K562 (cell line): Measurements from ENCODE around the gene DHRS13. TPM values are rescaled to one million over a fixed set of nuclear protein-coding genes. Genes with fewer than 3 reads are reported as not detected.
A peak's percentile ranks its signal among the peaks of the same experiment; 100 is the strongest.

Source experiments
- ARID4B ChIP-seq: sonication (generic); formaldehyde crosslinking; IDR thresholded peaks from 2 replicates; pipeline ENCODE4 v1.8.0; 2022; ENCODE audit warnings: mild to moderate bottlenecking, missing genetic modification reagents
- CHCHD3 ChIP-seq: fragments of 250-450 bp; sonication (Bioruptor Pico); IDR thresholded peaks from 2 replicates; pipeline ENCODE4 v2.1.2; 2022; ENCODE audit warnings: mild to moderate bottlenecking
- FOS ChIP-seq: IDR thresholded peaks from 3 replicates; pipeline ENCODE4 v1.6.1; 2011; ENCODE audit not compliant: insufficient read length; ENCODE audit errors: extremely low read depth
- HDGF ChIP-seq: fragments of 450-650 bp; IDR thresholded peaks from 2 replicates; pipeline ENCODE4 v1.6.1; 2016
- RHOXF2B ChIP-seq: fragments of 250-450 bp; sonication (Bioruptor Pico); conservative IDR thresholded peaks from 2 replicates; pipeline ENCODE4 v1.5.1; 2021
- SAP30 ChIP-seq: fragments of 200-600 bp; sonication (generic); IDR thresholded peaks from 2 replicates; pipeline ENCODE4 v1.6.1; 2012; ENCODE audit warnings: borderline replicate concordance, low read depth, mild to moderate bottlenecking, moderate library complexity, low read length, control low read depth, inconsistent platforms; ENCODE audit not compliant: insufficient read depth, poor library complexity, severe bottlenecking
- TEAD1 ChIP-seq, 2 experiments: fragments of 450-650 bp in 1 of 2; sonication (generic) in 1 of 2; formaldehyde crosslinking; IDR thresholded peaks; 2 replicates each; pipeline versions ENCODE4 v1.4.0 to v1.8.0; 2020 to 2022; ENCODE audit warnings: mild to moderate bottlenecking in 2 of 2, missing genetic modification reagents in 1 of 2
- USF1 ChIP-seq: sonication (generic); formaldehyde crosslinking; IDR thresholded peaks from 2 replicates; pipeline ENCODE4 v1.9.0; 2022; ENCODE audit warnings: mild to moderate bottlenecking, missing genetic modification reagents
- ZC3H4 ChIP-seq: sonication (generic); formaldehyde crosslinking; IDR thresholded peaks from 2 replicates; pipeline ENCODE4 v1.9.0; 2021; ENCODE audit warnings: missing genetic modification reagents, borderline replicate concordance
- ZEB2 ChIP-seq: fragments of 450-650 bp; IDR thresholded peaks from 2 replicates; pipeline ENCODE4 v1.6.1; 2016
- ZNF175 ChIP-seq: fragments of 200-800 bp; sonication (Bioruptor generic); IDR thresholded peaks from 2 replicates; pipeline ENCODE4 v1.6.1; 2016; ENCODE audit warnings: low read depth, mild to moderate bottlenecking, missing genetic modification characterization, missing compliant biosample characterization
- ZNF717 ChIP-seq: fragments of 250-450 bp; sonication (Bioruptor Pico); IDR thresholded peaks from 2 replicates; pipeline ENCODE4 v1.5.0; 2021
- ZNF75A ChIP-seq: fragments of 450-650 bp; formaldehyde crosslinking; IDR thresholded peaks from 2 replicates; pipeline ENCODE4 v1.4.0; 2020; ENCODE audit warnings: mild to moderate bottlenecking
- ZSCAN32 ChIP-seq: fragments of 450-650 bp; formaldehyde crosslinking; IDR thresholded peaks from 2 replicates; pipeline ENCODE4 v1.4.0; 2020; ENCODE audit warnings: mild to moderate bottlenecking, moderate library complexity
- polyA plus RNA-seq, 8 experiments: library from polyadenylated mRNA; depleted of rRNA in 4 of 8; stranded (reverse) in 5 of 8; unstranded in 3 of 8; fragments of >200 nt; fragmentation: Nextera tagmentation in 2 of 8; fragmentation: Illumina TruSeq in 1 of 8; extraction: Ambion mirVana in 2 of 8; extraction: Trizol in 1 of 8; gene quantifications; 2 replicates each; pipeline versions ENCODE4 v1.2.1 to v1.2.3, GENCODE V29; 2011 to 2014; ENCODE audit warnings: inconsistent platforms in 1 of 8, missing spikeins in 1 of 8
- total RNA-seq, 7 experiments: library from RNA; depleted of rRNA in 6 of 7; stranded (reverse); fragments of >200 nt in 6 of 7; fragmentation: Illumina TruSeq in 2 of 7; extraction: Trizol in 2 of 7; gene quantifications; 2 replicates each; pipeline versions ENCODE4 v1.2.1 to v1.2.3, GENCODE V29; 2011 to 2021; ENCODE audit warnings: low replicate concordance in 1 of 7
- TF ChIP-seq, protein P1 (sequence below): fragments of 250-450 bp; sonication (Bioruptor Pico); IDR thresholded peaks from 2 replicates; pipeline ENCODE4 v1.4.0; 2020; ENCODE audit warnings: mild to moderate bottlenecking, moderate library complexity
- TF ChIP-seq, protein P2 (sequence below): fragments of 450-650 bp; IDR thresholded peaks from 2 replicates; pipeline ENCODE4 v1.6.1; 2016; ENCODE audit warnings: low read depth, mild to moderate bottlenecking, moderate library complexity

DHRS13 gene
- total and polyA plus RNA-seq, 9 of the 15 experiments (the other 6 are each of a cell fraction or from before 2014, with no cell fraction given) = 0.32 to 52.3 (median 34.3) TPM; not detected in 1

DNA sequence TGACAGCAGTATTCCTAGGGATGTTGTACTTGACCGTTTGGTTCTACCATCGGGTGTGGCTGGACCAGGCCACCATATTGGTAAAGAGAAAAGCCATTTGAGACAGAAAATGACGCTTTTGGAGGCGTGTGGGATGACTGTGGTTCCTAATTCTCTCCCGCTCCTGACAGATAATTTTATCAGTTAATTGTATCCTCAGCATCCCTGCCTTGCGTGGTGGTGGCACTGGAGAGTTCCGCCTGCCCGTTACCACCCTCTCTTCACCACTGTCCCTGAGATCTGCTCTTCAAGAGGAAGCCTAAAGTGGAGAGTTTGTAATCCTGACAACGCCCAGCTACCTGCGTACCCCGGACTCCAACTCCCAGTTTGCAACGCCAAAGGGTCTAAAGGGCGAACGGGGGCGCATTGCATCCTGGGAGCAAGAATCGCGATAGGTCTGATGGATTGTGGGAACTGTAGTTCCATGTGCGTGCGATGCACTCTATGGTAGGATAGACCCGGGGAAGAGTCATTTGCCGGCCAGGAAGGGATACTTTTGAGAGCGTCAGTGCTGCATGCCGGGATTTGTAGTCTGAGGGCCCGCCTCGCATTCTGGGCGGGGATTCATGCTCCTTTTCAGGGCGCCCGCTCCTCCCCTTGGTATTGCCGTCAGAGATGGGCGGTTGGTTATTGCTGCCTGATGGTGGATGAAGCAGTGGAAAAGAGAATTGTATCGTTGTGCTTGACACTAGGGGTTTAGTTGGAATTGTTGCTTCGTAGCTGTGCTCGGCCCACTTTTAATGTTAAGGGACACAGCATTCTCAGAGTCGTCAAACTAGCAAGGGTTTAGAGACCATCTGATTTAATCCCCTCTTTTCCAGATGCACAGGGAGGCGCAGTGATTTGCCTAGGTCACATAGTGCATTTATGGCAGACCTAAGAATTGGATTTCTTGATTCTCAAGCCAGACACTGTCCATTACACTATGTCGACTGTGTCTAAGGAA is 49.4 kb upstream of the DHRS13 start (continued):
- TF ChIP-seq ZNF717 (no peak), ZEB2 (peak; percentile 72; the same call in 1 of the 2 replicates), ZNF175 (CRISPR knock-in tag) (peak; percentile 98), TEAD1 (CRISPR knock-in tag; IDR thresholded peaks at IDR 0.05) (peak; percentile 67 to 79; a peak in 3 of 4 replicates), CHCHD3 (CRISPR knock-in tag) (no peak), ZNF75A (CRISPR knock-in tag) (no peak), FOS (no peak), USF1 (CRISPR knock-in tag) (no peak), RHOXF2B (CRISPR knock-in tag) (0 out of 2 replicates have a peak, but pooled peaks have one; percentile 61), HDGF (no peak), SAP30 (no peak), ZSCAN32 (CRISPR knock-in tag) (no peak), ZC3H4 (no peak), ARID4B (CRISPR knock-in tag) (no peak)
- TF ChIP-seq, protein P1, sequence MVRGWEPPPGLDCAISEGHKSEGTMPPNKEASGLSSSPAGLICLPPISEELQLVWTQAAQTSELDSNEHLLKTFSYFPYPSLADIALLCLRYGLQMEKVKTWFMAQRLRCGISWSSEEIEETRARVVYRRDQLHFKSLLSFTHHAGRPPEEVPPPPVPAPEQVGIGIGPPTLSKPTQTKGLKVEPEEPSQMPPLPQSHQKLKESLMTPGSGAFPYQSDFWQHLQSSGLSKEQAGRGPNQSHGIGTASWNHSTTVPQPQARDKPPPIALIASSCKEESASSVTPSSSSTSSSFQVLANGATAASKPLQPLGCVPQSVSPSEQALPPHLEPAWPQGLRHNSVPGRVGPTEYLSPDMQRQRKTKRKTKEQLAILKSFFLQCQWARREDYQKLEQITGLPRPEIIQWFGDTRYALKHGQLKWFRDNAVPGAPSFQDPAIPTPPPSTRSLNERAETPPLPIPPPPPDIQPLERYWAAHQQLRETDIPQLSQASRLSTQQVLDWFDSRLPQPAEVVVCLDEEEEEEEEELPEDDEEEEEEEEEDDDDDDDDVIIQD (CRISPR knock-in tag) = no peak
- TF ChIP-seq, protein P2, sequence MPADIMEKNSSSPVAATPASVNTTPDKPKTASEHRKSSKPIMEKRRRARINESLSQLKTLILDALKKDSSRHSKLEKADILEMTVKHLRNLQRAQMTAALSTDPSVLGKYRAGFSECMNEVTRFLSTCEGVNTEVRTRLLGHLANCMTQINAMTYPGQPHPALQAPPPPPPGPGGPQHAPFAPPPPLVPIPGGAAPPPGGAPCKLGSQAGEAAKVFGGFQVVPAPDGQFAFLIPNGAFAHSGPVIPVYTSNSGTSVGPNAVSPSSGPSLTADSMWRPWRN = no peak
